Fibroblast of the conjunctiva (primary cell): ENCODE results near the gene COL6A1.

Experiments used
- DNase-seq: peaks from one replicate; pipeline ENCODE4 v3.0.0-alpha.2; 2010; ENCODE audit warnings: low read depth

Gene COL6A1

GRCh38 chr21:46050668-46051378, 69.3 kb downstream of the COL6A1 start:
- no peak for DNase-seq

- no peak for DNase-seq
Observed at GRCh38 chr21:46051379-46051770, 69.8 kb downstream of the COL6A1 start.

GRCh38 chr21:46051821-46052675, 70.5 kb downstream of the COL6A1 start:
- DNase-seq, result no peak

GRCh38 chr21:46052703-46053651, 71.4 kb downstream of the COL6A1 start:
- no peak for DNase-seq

GRCh38 chr21:46054031-46054430, 72.5 kb downstream of the COL6A1 start:
- DNase-seq, result no peak

- DNase-seq, result peak; percentile 37
Observed at GRCh38 chr21:46054451-46054881, 72.9 kb downstream of the COL6A1 start.
